OCI-LY1 (cell line): Measurements from ENCODE around the gene ASB2.

Source experiments
- CTCF ChIP-seq: fragments of 200-600 bp; sonication (generic), shearing (Covaris generic); IDR thresholded peaks from 2 replicates; pipeline ENCODE4 v1.5.1; 2017; ENCODE audit warnings: mild to moderate bottlenecking, antibody characterized with exemption, low read length, moderate library complexity, mixed read lengths
- EZH2 ChIP-seq: fragments of 200-600 bp; sonication (generic), shearing (Covaris generic); IDR thresholded peaks from 2 replicates; pipeline ENCODE4 v1.8.0; 2017; ENCODE audit warnings: borderline replicate concordance, mixed run types, mild to moderate bottlenecking, antibody characterized with exemption, low read length, moderate library complexity, mixed read lengths

GRCh38 chr14:93991212-93991611 is 14.8 kb upstream of the ASB2 start:
- TF ChIP-seq CTCF (no peak), EZH2 (no peak)
